Breast epithelium (tissue), 4 donors: ENCODE measurements around the gene RAP1B. TPM values are rescaled to one million over a fixed set of nuclear protein-coding genes. Genes with fewer than 3 reads are reported as not detected.

ENCODE experiments used
- DNase-seq, 2 donors: peaks; one replicate each; pipeline ENCODE4 v3.0.0-alpha.2; 2019; ENCODE audit warnings: low spot score in 2 of 2
- H3K27ac ChIP-seq, 2 donors: fragments of 200-600 bp; sonication (generic) in 1 of 2; one replicate each; pipeline ENCODE4 v1.5.1; 2016 to 2019; ENCODE audit warnings: mild to moderate bottlenecking in 1 of 2
- H3K27me3 ChIP-seq, 2 donors: fragments of 200-600 bp; sonication (generic) in 1 of 2; one replicate each; pipeline versions ENCODE4 v1.5.1 to v1.6.0; 2017 to 2019; ENCODE audit warnings: control low read depth in 1 of 2, mild to moderate bottlenecking in 1 of 2
- H3K36me3 ChIP-seq: fragments of 200-600 bp; one replicate; pipeline ENCODE4 v1.5.1; 2019
- H3K4me1 ChIP-seq, 2 donors: fragments of 200-600 bp; sonication (generic); one replicate each; pipeline ENCODE4 v1.5.1; 2016 to 2019; ENCODE audit warnings: control low read depth in 1 of 2
- H3K4me3 ChIP-seq, 3 donors: fragments of 200-600 bp; sonication (generic); 1 replicate in 2 of 3; 2 replicates in 1 of 3; pipeline ENCODE4 v1.5.1; 2016 to 2019; ENCODE audit warnings: mild to moderate bottlenecking in 3 of 3, moderate library complexity in 2 of 3
- H3K9me3 ChIP-seq, 2 donors: fragments of 200-600 bp; sonication (generic) in 1 of 2; one replicate each; pipeline ENCODE4 v1.5.1; 2016 to 2019; ENCODE audit warnings: control low read depth in 1 of 2
- CTCF ChIP-seq, 3 donors: fragments of 450-650 bp; IDR thresholded peaks; one replicate each; pipeline ENCODE4 v1.5.1; 2016 to 2017; ENCODE audit warnings: antibody characterized with exemption in 3 of 3, mild to moderate bottlenecking in 3 of 3, moderate library complexity in 3 of 3
- POLR2A ChIP-seq: fragments of 450-650 bp; IDR thresholded peaks from one replicate; pipeline ENCODE4 v1.6.1; 2016; ENCODE audit warnings: antibody characterized with exemption, mild to moderate bottlenecking, moderate library complexity
- POLR2AphosphoS5 ChIP-seq, 3 donors: sonication (generic); formaldehyde crosslinking; IDR thresholded peaks; one replicate each; pipeline ENCODE4 v1.6.1; 2017; ENCODE audit warnings: antibody characterized with exemption in 3 of 3
- intact Hi-C: fragments of 100-400 bp; cut with DNase I; formaldehyde crosslinking; loops from one replicate; pipeline ENCODE4 v1.15.1; 2023; ENCODE audit warnings: low total_unique reads
- total RNA-seq, 3 donors: library from RNA; depleted of rRNA; stranded (reverse); fragments of >200 nt; gene quantifications; one replicate each; pipeline ENCODE4 v1.1.0, GENCODE V29; 2016

Gene RAP1B
- total RNA-seq, 3 donors from 2014 or later = 176 to 198 (median 186) TPM

- peaks cover 0 to 21% of the 10 kb centered on the region in 2 donors for H3K4me1 ChIP-seq
- no peak for DNase-seq
- no peaks in the 10 kb centered on the region for H3K9me3 ChIP-seq
- H3K4me3 ChIP-seq = no peak overlapping the region
- no peaks in the 10 kb centered on the region for H3K27me3 ChIP-seq
- H3K27ac ChIP-seq = no peak overlapping the region
- no peak for TF ChIP-seq POLR2AphosphoS5 (IDR thresholded peaks at IDR 0.05)
- H3K36me3 ChIP-seq = no peaks in the 10 kb centered on the region
- intact Hi-C loops = no loop called here
Measured at GRCh38 chr12:68620519-68621471, 10.1 kb downstream of the RAP1B start.

DNA sequence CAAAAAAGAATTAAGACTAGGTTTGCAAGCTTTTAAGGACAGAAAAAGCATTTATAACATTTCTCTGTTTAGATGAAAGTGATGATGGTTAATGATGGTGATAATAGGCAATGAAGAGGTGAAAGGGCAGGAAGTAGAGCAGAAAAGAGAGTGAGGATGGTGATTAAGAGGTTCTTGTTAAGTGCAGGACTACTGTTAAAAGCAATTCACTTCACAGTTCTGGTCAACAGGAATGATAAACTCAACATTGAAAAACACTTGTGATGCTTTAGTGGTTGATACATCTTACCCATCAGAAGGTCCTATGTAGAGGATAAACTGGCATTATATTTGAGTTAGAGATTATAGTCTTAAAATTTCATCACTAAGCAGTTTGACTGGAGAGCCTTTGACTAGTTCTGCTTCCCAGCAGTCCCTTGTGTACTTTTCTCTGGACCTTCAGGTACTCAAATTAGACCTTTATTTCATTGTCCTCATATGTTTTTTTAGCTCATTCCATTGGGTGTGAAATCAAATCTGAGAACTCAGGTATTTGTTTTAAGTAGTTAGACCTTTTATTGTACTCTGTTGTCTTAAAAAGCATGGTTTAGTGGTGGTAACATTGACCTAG, 10.9 kb downstream of the RAP1B start:
- Histone ChIP-seq H3K9me3 (no peaks in the 10 kb centered on the region), H3K36me3 (no peaks in the 10 kb centered on the region), H3K27me3 (no peaks in the 10 kb centered on the region), H3K27ac (no peak overlapping the region), H3K4me3 (no peak overlapping the region), H3K4me1 (peaks cover 0 to 20% of the 10 kb centered on the region in 2 donors)
- DNase-seq = no peak
- TF ChIP-seq POLR2AphosphoS5 (IDR thresholded peaks at IDR 0.05) (no peak), CTCF (IDR thresholded peaks at IDR 0.05) (no peak), POLR2A (no peak)
- intact Hi-C loops = no loop called here

- H3K4me1 ChIP-seq = peaks cover 0 to 13% of the 10 kb centered on the region in 2 donors
- H3K36me3 ChIP-seq = no peaks in the 10 kb centered on the region
- no peaks in the 10 kb centered on the region for H3K9me3 ChIP-seq
- H3K27me3 ChIP-seq = no peaks in the 10 kb centered on the region
- DNase-seq = no peak
- no peak overlapping the region for H3K27ac ChIP-seq
- intact Hi-C loops = no loop called here
- H3K4me3 ChIP-seq = no peak overlapping the region
- TF ChIP-seq CTCF (IDR thresholded peaks at IDR 0.05) (no peak), POLR2A (no peak), POLR2AphosphoS5 (IDR thresholded peaks at IDR 0.05) (no peak)
Measured at GRCh38 chr12:68622250-68622649, 11.6 kb downstream of the RAP1B start.

DNA sequence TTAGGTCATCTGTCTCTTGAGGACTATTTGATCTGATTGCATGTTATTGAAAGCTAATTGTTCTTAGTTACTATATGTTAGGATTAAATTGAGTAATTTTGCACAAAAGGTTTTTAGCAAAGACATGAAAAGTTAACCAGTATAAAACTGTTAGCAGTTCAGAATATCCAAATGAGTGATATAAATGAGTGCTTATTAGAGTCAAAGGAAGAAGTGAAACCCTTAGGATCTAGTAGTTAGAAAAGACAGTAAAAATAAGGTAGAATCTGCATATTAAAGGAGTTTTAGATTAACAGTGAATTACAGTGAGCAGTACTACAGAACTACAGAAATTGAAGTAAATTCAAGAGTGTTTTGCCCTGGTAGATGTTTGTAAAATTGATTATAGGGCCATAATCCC, 12.4 kb downstream of the RAP1B start:
- H3K9me3 ChIP-seq = peaks cover 0 to 4% of the 10 kb centered on the region in 2 donors
- intact Hi-C loops = no loop called here
- H3K36me3 ChIP-seq = no peaks in the 10 kb centered on the region
- H3K4me1 ChIP-seq = peaks cover 0 to 10% of the 10 kb centered on the region in 2 donors
- H3K4me3 ChIP-seq = no peak overlapping the region
- H3K27ac ChIP-seq = no peak overlapping the region
- no peak for TF ChIP-seq POLR2A
- no peak for TF ChIP-seq CTCF (IDR thresholded peaks at IDR 0.05)
- TF ChIP-seq POLR2AphosphoS5 (IDR thresholded peaks at IDR 0.05) = no peak
- H3K27me3 ChIP-seq = no peaks in the 10 kb centered on the region
- no peak for DNase-seq

GRCh38 chr12:68623984-68624383, 13.3 kb downstream of the RAP1B start:
- no peaks in the 10 kb centered on the region for H3K27me3 ChIP-seq
- no peak for DNase-seq
- H3K27ac ChIP-seq = no peak overlapping the region
- no peak overlapping the region for H3K4me3 ChIP-seq
- H3K36me3 ChIP-seq = no peaks in the 10 kb centered on the region
- peaks cover 0 to 7% of the 10 kb centered on the region in 2 donors for H3K9me3 ChIP-seq
- H3K4me1 ChIP-seq = peaks cover 0 to 10% of the 10 kb centered on the region in 2 donors
- intact Hi-C loops = no loop called here
- no peak for TF ChIP-seq POLR2AphosphoS5 (IDR thresholded peaks at IDR 0.05)
- no peak for TF ChIP-seq CTCF (IDR thresholded peaks at IDR 0.05)
- no peak for TF ChIP-seq POLR2A
